Renal cortex interstitium (tissue), 11 donors: ENCODE results near the gene MYO5B. TPM values are rescaled to one million over a fixed set of nuclear protein-coding genes. Genes with fewer than 3 reads are reported as not detected.
"Not testable (repeated sequence)": the region's sequence is repeated elsewhere in the genome, so short reads cannot be mapped to it uniquely, and the experiment has no call there.

Experiments used
- DNase-seq, 11 donors: peaks; one replicate each; pipeline ENCODE4 v3.0.0-alpha.2; 2013; ENCODE audit warnings: low read depth in 9 of 11, low spot score in 4 of 11; ENCODE audit errors: extremely low read depth in 1 of 11
- polyA plus RNA-seq, 3 donors: library from polyadenylated mRNA; unstranded; fragments of 120-200 nt; gene quantifications; one replicate each; pipeline ENCODE4 v1.2.1, GENCODE V29; 2013; ENCODE audit not compliant: insufficient read length in 3 of 3

MYO5B gene
- polyA plus RNA-seq, 3 donors: 25.7 to 31.3 (median 27.1) TPM

DNA sequence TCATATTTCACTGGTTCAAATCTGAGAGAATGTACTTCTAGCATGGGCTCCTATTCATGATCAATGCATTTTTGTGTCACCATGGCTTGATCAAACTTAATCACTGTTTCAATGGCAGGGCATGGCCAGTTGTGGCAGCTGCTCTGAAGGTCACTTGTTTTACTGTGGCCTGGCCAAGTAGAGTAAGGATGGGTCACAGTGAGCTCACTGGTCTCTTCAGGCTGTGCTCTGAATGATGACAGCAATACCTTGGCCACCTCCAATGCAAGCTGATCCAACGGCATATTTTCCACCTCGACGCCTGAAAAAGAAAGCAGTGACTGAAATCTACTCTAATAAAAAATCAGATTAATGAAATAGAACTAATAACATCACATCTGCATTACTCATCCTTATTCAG is 411.3 kb downstream of the MYO5B start:
- DNase-seq: not testable (repeated sequence)

DNA sequence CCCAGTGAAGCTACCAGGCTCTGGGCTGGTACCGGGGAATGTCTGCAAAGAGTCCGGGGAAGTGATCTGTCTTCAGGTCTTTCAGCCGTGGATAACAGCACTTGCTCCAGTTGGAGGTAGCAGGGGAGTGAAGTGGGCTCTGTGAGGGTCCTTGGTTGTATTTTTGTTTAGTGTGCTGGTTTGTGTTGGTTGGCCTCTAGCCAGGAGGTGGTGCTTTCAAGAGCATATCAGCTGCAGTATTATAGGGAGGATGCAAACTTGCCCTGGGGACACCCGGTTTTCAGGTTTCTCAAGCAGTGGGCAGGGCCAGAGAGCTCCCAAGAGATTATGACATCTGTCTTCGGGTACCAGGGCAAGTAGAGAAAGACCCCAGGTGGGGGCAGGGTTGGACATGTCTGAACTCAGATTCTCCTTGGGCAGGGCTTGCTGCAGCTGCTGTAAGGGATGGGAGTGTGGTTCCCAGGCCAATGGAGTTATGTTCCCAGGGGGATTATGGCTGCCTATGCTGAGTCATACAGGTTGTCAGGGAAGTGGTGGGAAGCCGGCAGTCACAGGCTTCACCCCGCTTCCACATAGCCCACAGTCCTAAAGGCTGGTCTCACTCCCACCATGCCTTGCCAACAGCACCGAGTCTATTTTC is 416.0 kb downstream of the MYO5B start:
- DNase-seq: no peak

Other genes with a start within 250 kb of the MYO5B start
- 1 to 10 TPM; 3.5 to 4.3 (median 3.9) TPM for gene CFAP53, start 71.3 kb upstream of the MYO5B start, polyA plus RNA-seq
- gene MBD1, start 86.4 kb upstream of the MYO5B start, polyA plus RNA-seq: 10 to 100 TPM; 56.1 to 78.9 (median 70.8) TPM
- gene CXXC1, start 92.5 kb upstream of the MYO5B start, polyA plus RNA-seq: 10 to 100 TPM; 60.1 to 89.4 (median 79.5) TPM
- 1 to 10 TPM; 5.8 to 8.9 (median 7.7) TPM for gene SKA1, start 179.9 kb upstream of the MYO5B start, polyA plus RNA-seq